ENCODE measurements around the gene MAML2. TPM values are rescaled to one million over a fixed set of nuclear protein-coding genes. Genes with fewer than 3 reads are reported as not detected.

Gene MAML2
- total RNA-seq, 4 donors from 2014 or later = 34.3 to 58.8 (median 56.0) TPM

GRCh38 chr11:96276836-96277235 lies 66.2 kb downstream of the MAML2 start:
- TF ChIP-seq CTCF (IDR thresholded peaks at IDR 0.05; ENCODE audit: low read depth) = no peak

DNA sequence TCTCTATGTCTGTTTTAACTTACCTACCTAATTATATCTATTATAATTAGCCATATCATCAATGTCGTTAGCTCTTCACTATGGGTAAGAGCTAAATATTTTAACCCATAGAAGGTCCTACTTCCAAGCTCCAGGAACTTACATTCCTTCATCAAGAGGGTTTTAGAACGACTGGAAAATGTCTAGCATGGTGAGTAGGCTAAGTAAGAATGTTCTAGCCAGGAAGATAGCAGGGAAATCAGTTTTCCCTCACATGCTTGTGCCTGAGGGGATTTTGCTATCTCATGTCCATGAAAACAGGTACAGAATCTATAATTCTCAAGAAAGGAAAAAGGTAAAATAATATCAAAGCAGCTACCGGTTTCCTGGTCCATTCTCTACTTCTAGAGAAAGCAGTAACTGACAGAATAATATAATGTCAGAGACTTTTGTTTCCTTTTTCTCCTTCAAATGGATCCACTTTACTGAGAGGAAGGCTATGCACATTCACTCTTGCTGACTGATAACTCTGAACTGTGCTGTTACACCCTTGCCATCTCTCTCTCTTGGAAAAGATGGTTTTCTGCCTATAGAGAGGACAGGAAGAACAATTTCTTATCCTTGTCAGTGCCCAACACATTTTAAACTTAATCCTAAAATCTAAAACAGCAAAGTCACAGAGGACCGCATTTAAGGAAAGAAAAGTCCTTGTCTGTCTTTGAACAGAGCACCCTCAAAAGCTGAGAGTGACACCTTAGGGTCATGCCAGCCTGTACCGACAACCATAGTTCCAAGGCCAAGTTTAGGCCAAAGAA lies 67.0 kb downstream of the MAML2 start:
- TF ChIP-seq CTCF (IDR thresholded peaks at IDR 0.05; ENCODE audit: low read depth) = no peak

- no peak for TF ChIP-seq CTCF (IDR thresholded peaks at IDR 0.05; ENCODE audit: low read depth)
These were observed 69.5 kb downstream of the MAML2 start for GRCh38 chr11:96273507-96273906.

DNA sequence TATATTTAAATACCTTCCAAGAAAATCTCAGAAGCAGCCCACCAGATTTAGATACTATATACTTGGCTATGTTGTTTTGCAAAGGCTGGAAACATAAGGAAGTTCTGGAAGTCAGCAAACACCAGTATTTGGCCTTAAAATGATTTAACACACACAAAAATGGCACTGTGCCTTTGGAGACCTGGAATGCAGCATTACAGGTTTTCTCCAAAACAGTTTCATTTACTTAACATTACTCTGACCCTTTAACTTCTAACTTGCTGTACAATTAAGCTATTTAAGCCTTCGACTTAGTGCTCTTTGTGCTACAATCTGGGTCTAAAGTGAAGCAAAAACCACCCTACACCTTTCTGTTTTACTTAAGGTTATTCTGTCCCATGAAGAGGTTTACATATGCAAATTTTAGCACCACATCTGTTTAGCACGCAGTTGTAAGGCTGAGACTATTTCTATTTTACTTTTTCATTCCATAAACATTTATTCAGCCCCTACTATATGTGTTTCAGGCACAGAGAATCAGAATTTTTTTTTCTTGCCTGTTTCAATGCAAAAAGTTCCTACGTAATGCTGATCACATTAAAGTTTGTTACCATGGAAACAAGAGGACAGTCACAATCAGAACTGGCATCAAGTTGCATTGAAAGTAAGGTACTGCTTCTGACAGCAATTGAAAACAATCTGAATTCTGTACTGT lies 70.3 kb downstream of the MAML2 start:
- TF ChIP-seq CTCF (IDR thresholded peaks at IDR 0.05; ENCODE audit: low read depth) = no peak

DNA sequence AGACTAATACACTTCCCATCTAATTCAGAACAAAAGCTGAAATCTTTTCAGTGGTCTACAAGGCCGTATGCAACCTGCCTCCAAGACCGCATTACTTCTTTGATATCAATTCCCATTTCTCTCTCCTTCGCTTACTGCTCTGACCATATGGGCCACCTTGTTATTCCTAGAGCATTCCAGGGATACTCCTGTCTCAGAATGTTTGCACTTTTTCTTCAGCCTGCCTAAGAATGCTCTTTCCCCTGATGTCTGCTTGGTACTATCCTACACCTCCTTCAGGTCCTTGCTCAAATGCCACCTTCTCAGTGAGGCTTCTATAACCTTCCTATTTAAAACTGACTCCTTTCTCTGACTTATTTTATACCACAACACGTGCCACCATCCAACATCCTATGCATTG lies 71.2 kb downstream of the MAML2 start:
- no peak for TF ChIP-seq CTCF (IDR thresholded peaks at IDR 0.05; ENCODE audit: low read depth)

GRCh38 chr11:96267496-96268032 lies 75.4 kb downstream of the MAML2 start:
- TF ChIP-seq CTCF (IDR thresholded peaks at IDR 0.05; ENCODE audit: low read depth) = no peak

- TF ChIP-seq CTCF (IDR thresholded peaks at IDR 0.05; ENCODE audit: low read depth) = no peak
These were observed 75.9 kb downstream of the MAML2 start for GRCh38 chr11:96267001-96267495.
